ENCODE data around the gene PXDC1. TPM values are rescaled to one million over a fixed set of nuclear protein-coding genes. Genes with fewer than 3 reads are reported as not detected.
"Not testable (repeated sequence)": the region's sequence is repeated elsewhere in the genome, so short reads cannot be mapped to it uniquely, and the experiment has no call there.

The PXDC1 gene
- total RNA-seq, 1 donor from 2014 or later = 7.2 TPM

GRCh38 chr6:3762359-3762758, 10.8 kb upstream of the PXDC1 start:
- ATAC-seq = no peak

- no peak for ATAC-seq
These were observed 10.4 kb upstream of the PXDC1 start for GRCh38 chr6:3761989-3762270.

DNA sequence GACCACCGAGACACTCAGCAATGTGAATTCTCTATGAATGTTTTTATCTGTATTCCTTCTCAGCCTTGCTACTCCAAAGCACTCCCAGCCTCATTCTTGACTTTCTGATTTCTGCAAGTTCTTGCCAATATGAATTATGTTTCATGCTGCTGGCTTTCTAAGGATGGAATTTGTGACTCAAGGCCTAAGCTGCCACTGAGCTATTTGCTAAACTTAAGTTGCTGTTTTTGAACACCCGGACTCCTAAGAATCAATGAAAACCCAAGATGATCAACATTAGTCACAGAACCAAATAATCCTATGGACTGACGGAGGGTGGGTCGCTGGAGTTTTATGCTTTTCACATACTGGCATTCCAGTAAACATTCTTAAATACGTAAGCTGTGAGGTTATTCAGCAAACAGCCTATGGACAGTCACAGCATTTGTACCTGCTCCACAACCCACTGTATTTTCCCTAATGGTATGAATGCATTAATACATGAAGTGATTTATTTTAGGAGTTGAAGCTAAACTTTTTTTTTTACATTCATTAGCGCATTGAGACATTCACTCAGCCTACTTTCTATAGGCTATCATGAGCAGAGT, 8.2 kb upstream of the PXDC1 start:
- ATAC-seq = no peak

DNA sequence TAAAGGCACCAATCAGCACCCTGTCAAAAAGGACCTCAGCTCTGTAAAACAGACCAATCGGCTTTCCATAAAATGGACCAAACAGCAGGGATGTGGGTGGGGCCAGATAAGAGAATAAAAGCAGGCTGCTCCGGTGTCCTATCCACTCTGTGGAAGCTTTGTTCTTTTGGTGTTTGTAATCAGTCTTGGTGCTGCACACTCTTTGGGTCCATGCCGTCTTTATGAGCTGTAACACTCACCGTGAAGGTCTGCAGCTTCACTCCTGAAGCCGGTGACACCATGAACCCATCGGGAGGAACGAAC, 7.3 kb upstream of the PXDC1 start:
- no peak for ATAC-seq

DNA sequence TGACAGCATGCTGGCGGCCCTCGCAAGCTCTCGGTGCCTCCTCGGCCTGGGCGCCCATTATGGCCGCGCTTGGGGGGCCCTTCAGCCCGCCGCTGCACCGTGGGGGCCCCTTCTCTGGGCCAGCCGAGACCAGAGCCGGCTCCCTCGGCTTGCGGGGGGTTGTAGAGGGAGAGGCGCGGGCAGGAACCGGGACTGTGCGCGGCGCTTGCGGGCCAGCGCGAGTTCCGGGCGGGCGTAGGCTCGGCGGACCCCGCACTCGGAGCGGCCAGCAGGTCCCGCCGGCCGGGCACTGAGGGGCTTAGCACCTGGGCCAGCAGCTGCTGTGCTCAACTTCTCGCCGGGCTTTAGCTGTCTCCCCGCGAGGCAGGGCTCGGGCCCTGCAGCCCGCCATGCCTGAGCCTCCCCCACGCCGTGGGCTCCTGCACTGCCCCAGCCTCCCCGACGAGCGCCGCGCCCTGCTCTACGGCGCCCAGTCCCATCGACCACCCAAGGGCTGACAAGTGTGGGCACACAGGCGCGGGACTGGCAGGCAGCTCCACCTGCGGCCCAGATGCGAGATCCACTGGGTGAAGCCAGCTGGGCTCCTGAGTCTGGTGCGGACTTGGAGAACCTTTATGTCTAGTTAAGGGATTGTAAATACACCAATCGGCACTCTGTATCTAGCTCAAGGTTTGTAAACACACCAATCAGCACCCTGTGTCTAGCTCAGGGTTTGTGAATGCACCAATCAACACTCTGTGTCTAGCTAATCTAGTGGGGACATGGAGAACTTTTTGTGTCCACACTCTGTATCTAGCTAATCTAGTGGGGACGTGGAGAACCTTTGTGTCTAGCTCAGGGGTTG, 6.7 kb upstream of the PXDC1 start:
- not testable (repeated sequence) for ATAC-seq

GRCh38 chr6:3757241-3757641, 5.7 kb upstream of the PXDC1 start:
- no peak for ATAC-seq

DNA sequence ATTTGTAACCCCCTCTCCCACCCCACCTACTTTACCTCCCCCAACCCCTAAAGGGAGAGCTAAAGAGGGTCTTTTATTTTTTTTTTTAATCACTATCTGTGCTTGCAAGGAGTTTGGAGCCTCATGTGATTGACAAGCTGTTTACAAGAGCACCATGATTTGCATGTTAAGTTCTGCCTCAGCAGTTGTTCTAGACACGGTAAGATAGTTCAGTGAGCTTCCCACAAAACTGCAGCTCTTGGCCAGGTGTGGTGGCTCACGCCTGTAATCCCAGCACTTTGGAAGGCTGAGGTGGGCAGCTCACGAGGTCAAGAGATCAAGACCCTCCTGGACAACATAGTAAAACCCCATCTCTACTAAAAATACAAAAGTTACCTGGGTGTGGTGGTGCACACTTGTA, 5.0 kb upstream of the PXDC1 start:
- no peak for ATAC-seq

GRCh38 chr6:3755637-3756545, 4.4 kb upstream of the PXDC1 start:
- ATAC-seq = no peak

DNA sequence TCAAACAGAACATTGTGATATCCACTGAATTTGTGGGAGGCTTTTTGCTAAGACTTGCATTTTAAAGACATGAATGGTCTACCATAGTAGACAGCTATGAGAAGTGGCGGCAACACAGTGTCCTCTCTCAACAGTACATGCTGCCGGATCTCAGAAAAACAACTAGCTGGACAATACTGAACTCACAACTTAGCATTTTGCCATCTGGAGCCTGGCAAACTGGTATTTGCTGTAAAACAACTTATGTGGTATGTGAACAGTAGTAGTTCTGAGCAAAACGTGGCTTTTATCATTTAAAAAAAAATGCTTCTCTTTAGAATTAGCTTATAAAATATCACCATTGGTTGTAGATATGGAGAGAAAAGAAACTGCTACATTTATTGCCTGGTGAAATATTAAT, 3.3 kb upstream of the PXDC1 start:
- no peak for ATAC-seq

DNA sequence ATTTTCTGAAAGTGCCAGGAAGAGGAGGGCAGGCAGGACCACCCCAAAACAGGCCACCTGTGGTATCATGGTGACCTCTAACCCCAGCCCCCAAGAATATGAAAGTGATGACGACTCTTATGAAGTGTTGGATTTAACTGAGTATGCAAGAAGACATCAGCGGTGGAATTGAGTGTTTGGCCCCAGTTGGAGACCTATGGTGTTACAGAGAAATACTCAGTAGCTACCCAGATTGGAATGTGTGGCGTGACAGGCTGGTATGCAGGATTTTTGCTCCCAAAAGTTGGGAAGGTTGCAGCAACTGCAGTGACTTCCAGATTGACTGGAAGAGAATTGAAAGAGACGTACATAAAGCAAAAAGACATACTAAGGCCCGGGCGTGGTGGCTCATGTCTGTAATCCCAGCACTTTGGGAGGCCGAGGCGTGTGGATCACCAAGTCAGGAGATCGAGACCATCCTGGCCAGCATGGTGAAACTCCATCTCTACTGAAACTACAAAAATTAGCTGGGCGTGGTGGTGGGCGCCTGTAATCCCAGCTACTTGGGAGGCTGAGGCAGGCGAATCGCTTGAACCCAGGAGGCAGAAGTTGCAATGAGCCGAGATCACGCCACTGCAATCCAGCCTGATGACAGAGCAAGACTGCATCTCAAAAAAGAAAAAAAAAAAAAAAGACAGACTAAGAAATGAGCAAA, 2.7 kb upstream of the PXDC1 start:
- not testable (repeated sequence) for ATAC-seq

DNA sequence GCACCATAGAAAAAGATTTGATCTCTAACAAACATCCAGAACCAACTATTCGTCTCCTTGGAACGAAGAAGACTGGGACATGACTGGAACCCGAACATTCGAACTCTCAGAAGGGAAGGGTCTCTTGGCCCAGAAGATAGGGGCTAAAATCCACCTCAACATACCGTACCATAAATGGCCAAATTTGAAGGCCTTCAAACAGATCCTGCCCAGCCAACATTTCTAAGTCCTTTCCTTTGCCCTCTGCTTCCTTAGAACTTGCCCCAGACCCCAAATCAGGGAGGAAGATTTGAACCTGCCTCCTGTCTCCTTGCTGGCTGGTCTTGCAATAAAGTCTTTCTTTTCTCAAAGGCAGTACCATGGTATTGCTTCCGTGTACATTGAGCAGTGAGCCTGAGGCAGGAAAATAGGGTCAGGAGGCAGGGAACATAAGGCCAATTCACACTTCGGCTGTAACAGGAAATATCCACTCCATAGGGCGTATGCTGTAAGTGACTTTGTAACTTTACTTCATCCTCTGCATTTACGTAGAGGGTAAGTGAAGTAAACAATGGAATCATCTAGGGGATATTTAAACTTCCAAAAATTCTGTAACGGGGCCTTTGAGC, 1.8 kb upstream of the PXDC1 start:
- ATAC-seq = no peak

- no peak for ATAC-seq
These were observed 1.2 kb upstream of the PXDC1 start for GRCh38 chr6:3752531-3753227.

GRCh38 chr6:3751730-3752530, 417 bp upstream of the PXDC1 start:
- ATAC-seq = peak; percentile 54

DNA sequence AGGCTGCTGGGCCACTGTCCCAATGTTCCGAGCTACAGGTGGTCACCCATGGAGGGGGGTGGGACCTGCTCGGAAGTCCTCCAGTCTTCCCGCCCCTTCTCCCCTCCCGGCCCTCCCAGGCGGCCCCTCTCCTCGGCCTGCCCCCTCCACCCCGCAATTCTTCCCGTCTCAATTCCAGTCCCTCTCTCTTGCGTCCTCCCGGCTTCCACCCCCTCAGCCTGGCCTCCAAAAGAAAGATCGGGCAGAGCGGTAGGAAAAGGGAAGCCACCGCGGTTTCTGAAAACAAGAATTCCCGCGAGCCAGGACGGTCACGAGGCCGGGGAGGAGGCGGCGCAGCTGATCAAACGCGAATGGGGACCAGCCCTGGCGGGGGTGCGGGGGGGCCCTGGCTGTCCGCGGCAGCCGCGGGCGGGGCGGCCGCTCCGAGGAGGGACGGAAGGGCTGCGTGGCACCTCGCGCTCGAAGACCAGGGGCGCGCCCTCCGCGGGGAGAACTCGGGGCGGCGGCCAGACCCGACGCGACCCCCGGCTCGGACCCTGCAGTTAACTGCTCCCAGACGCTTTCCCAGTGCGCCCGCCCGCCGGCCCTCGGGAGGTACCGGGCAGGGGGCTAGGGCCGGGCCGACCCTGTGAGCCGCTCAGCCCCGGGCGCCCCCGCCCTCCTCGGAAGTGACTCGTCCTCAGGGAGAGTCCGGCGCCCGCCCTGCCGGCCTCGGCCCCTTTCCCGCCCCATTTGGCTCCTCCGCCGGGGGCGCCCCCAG, 1.0 kb downstream of the PXDC1 start:
- ATAC-seq = peak; percentile 51

DNA sequence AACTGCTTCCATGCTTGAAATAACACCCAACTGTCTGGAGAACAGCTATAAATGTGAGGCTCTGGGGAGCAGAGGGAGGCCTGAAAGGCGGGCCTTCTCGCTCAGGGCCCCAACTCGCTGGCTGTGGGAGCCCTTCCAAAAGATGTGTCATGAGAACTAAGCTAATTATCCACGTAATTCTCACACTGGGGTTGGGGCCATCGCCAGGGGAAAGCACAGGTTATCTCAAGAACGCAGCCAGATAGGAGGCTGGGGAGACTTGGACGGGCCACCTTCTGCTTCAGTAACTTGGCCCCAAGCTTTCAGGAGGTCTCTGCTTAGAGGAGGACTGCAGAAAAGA, 1.6 kb downstream of the PXDC1 start:
- ATAC-seq = peak; percentile 32

DNA sequence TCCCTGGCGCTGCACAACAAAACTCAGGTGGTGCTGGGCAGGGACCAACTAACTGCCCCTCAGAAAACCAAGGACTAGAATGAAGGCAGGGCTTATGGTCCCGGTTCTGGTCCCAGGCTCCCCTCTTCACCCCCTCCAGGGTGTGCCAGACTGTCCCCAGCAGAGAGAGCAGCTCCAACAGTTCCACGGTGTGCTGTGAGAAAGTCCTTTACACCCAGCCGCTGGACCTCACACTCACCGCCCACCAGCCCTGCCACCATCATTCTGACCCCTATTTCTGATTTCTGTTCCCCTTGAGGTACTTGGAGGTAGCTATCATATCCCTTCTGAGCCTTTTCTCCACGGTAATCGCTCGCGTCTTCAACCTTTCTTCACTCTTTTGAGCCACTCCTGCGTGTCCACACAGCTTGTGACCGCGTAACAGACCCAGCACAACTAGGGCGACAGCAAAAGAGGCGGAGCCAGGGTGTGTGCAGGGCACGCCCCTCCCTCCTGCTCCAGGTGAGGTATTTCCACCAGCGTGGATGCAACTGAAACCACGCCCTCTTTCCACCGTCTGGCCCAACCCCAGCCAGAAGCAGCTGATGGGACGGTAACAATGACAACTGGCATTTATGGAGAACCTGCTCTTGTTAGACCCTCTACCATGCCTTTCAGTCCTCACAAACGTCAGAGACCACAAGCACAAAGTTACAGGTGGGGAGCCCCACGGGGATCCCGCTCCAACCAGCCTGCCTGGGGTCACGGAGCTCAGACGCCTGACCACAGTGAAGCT, 2.3 kb downstream of the PXDC1 start:
- ATAC-seq = peak; percentile 36

GRCh38 chr6:3748208-3749066, 3.1 kb downstream of the PXDC1 start:
- ATAC-seq = peak; percentile 77

DNA sequence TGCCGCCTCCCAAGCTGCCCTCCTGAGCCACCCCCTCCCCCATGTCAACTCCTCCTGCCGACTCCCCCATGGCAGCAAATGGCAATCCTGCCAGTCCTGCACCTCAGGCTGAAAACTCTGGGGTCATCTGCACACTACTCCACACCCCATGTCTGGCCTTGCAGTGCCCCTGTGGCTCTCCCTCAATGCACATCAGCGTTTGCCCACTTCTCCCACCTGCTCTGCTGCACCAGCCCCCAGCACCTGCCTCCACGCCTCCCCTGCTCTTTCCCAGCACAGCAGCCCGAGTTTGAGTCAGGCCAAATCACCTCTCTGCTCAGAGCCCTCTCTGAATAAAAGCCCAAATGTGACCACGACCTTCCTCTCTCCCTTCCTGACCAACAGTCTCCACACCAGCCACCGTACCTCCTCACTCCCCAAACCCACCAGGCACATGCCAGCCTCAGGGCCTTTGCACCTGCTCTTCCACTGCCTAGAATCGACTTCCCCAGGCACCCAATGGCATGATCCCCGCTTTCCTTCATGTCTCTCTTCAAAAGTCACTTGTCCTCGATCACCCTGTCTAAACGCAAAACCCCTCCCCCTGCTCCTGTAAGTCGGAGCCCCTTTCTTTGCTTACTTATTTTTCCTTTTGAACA, 4.3 kb downstream of the PXDC1 start:
- no peak for ATAC-seq

Measured in esophagus mucosa (tissue), 1 donor.